Activated B cell treated with CpG ODN at 0.5 μM for 24 hours (primary cell): Measurements from ENCODE around the gene GLI3. TPM values are rescaled to one million over a fixed set of nuclear protein-coding genes. Genes with fewer than 3 reads are reported as not detected.

Experiments
- ATAC-seq: fragments of 200-7000 bp; cut with Tn5 transposase; one replicate; pipeline ENCODE4 v1.10.0; 2021; ENCODE audit warnings: low read depth, mild to moderate bottlenecking, moderate library complexity
- CTCF ChIA-PET: fragments of 350-600 bp; sonication (Branson Sonifier 250); formaldehyde crosslinking; loops from one replicate; lab custom pipeline; 2021; ENCODE audit warnings: antibody characterized with exemption; lab: Charles Lee
- POLR2A ChIA-PET: fragments of 350-600 bp; sonication (Branson Sonifier 250); formaldehyde crosslinking; loops from one replicate; lab custom pipeline; 2021; ENCODE audit warnings: antibody characterized with exemption; lab: Charles Lee
- DNase-seq: peaks from one replicate; pipeline ENCODE4 v3.0.0; 2022
- H3K27ac Mint-ChIP-seq: one replicate; pipeline ENCODE4 v1.8.0; 2020; ENCODE audit warnings: mixed read lengths
- H3K27me3 Mint-ChIP-seq: one replicate; pipeline ENCODE4 v1.8.0; 2021; ENCODE audit warnings: mixed read lengths
- H3K36me3 Mint-ChIP-seq: one replicate; pipeline ENCODE4 v1.8.0; 2021; ENCODE audit warnings: low read depth, mixed read lengths
- H3K4me1 Mint-ChIP-seq: one replicate; pipeline ENCODE4 v1.8.0; 2021; ENCODE audit warnings: mixed read lengths
- H3K4me3 Mint-ChIP-seq: one replicate; pipeline ENCODE4 v1.8.0; 2020; ENCODE audit warnings: mild to moderate bottlenecking, mixed read lengths
- H3K9me3 Mint-ChIP-seq: one replicate; pipeline ENCODE4 v1.8.0; 2020; ENCODE audit warnings: mixed read lengths
- intact Hi-C: fragments of 100-400 bp; cut with micrococcal nuclease; formaldehyde crosslinking; loops from one replicate; pipeline ENCODE4 v1.15.1; 2024
- total RNA-seq: library from RNA; stranded (reverse); gene quantifications from 2 replicates; pipeline ENCODE4 v1.2.3, GENCODE V29; 2022
- TF ChIP-seq, protein P1 (sequence below): fragments of 200-600 bp; IDR thresholded peaks from one replicate; pipeline ENCODE4 v1.8.0; 2022; ENCODE audit warnings: antibody characterized with exemption, mild to moderate bottlenecking

The GLI3 gene
- total RNA-seq, 1 donor from 2014 or later = not detected

GRCh38 chr7:42217053-42217452 is 20.0 kb downstream of the GLI3 start:
- ATAC-seq = no peak
- no peak overlapping the region for H3K4me3 Mint-ChIP-seq
- POLR2A ChIA-PET = no interaction called here

DNA sequence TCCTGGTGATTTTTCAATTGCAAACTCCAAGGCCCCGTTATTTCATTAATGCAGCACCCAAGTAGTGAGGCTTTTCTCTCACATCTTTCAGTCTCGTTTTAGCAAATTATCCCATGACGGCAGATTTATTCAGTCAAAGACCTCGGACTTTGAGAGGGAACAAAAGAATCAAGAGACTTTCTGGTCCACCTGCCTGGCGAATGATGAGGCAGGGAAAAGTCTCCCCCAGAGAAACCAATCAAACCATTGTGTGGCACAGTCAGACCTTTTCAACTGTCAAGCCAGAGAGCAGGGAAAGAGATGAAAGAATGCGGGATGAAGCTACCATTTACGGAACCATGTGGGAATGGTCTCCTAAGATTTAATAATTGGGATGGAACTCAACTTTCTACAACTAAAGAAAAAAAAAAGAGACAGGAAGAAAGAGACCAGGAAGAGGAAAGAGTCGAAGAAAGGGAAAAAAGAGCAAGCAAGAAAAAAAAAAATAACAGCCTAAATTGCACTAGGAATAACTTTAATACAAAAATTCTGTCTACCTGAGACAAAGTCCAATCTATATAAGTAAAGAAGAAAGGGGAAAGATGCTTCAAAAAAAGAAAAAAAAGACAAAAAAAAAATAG is 22.8 kb downstream of the GLI3 start:
- H3K27me3 Mint-ChIP-seq = no peaks in the 10 kb centered on the region
- no peaks in the 10 kb centered on the region for H3K9me3 Mint-ChIP-seq
- ChIA-PET CTCF (no interaction called here), POLR2A (no interaction called here)
- DNase-seq = no peak
- ATAC-seq = no peak
- intact Hi-C loops = no loop called here
- H3K27ac Mint-ChIP-seq = no peak overlapping the region
- H3K4me1 Mint-ChIP-seq = no peaks in the 10 kb centered on the region
- no peak overlapping the region for H3K4me3 Mint-ChIP-seq
- no peaks in the 10 kb centered on the region for H3K36me3 Mint-ChIP-seq
- TF ChIP-seq, protein P1, sequence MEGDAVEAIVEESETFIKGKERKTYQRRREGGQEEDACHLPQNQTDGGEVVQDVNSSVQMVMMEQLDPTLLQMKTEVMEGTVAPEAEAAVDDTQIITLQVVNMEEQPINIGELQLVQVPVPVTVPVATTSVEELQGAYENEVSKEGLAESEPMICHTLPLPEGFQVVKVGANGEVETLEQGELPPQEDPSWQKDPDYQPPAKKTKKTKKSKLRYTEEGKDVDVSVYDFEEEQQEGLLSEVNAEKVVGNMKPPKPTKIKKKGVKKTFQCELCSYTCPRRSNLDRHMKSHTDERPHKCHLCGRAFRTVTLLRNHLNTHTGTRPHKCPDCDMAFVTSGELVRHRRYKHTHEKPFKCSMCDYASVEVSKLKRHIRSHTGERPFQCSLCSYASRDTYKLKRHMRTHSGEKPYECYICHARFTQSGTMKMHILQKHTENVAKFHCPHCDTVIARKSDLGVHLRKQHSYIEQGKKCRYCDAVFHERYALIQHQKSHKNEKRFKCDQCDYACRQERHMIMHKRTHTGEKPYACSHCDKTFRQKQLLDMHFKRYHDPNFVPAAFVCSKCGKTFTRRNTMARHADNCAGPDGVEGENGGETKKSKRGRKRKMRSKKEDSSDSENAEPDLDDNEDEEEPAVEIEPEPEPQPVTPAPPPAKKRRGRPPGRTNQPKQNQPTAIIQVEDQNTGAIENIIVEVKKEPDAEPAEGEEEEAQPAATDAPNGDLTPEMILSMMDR = no peak

More at GRCh38 chr7:42217053-42217452, 20.0 kb downstream of the GLI3 start:
- Mint-ChIP-seq H3K4me1 (no peaks in the 10 kb centered on the region), H3K36me3 (no peaks in the 10 kb centered on the region), H3K27ac (no peak overlapping the region), H3K9me3 (no peaks in the 10 kb centered on the region), H3K27me3 (no peaks in the 10 kb centered on the region)
- TF ChIP-seq, protein P1 = no peak
- CTCF ChIA-PET = no interaction called here
- DNase-seq = no peak
- intact Hi-C loops = no loop called here

DNA sequence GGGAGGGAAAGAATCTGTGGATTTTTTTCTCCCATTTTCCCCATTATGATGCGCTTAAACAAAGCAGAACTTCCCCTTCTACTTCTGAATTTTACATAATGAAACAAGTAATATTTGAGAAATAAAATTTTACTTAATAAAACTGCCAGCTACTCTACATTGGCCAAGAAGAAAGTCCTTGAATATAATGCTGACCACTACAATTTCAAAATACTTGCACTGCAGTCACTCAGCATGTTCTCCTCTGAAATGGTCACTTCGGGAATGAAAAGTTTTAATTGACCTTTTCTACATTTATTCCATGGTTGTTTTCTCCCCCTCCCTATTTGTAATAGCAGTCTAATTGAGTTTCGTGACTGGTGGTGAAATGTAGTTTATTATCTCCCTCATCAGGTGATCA is 23.9 kb downstream of the GLI3 start:
- Mint-ChIP-seq H3K27me3 (no peaks in the 10 kb centered on the region), H3K36me3 (no peaks in the 10 kb centered on the region), H3K4me1 (no peaks in the 10 kb centered on the region), H3K27ac (no peak overlapping the region), H3K9me3 (no peaks in the 10 kb centered on the region), H3K4me3 (no peak overlapping the region)
- DNase-seq = no peak
- no peak for ATAC-seq
- ChIA-PET CTCF (no interaction called here), POLR2A (no interaction called here)
- TF ChIP-seq, protein P1 = no peak
- intact Hi-C loops = no loop called here

GRCh38 chr7:42212541-42213090 is 24.4 kb downstream of the GLI3 start:
- DNase-seq = no peak
- TF ChIP-seq, protein P1 = no peak
- H3K27me3 Mint-ChIP-seq = no peaks in the 10 kb centered on the region
- no peak overlapping the region for H3K27ac Mint-ChIP-seq
- H3K4me3 Mint-ChIP-seq = no peak overlapping the region
- no peaks in the 10 kb centered on the region for H3K36me3 Mint-ChIP-seq
- CTCF ChIA-PET = no interaction called here
- intact Hi-C loops = no loop called here
- H3K9me3 Mint-ChIP-seq = no peaks in the 10 kb centered on the region
- ATAC-seq = no peak
- POLR2A ChIA-PET = no interaction called here
- H3K4me1 Mint-ChIP-seq = no peaks in the 10 kb centered on the region

DNA sequence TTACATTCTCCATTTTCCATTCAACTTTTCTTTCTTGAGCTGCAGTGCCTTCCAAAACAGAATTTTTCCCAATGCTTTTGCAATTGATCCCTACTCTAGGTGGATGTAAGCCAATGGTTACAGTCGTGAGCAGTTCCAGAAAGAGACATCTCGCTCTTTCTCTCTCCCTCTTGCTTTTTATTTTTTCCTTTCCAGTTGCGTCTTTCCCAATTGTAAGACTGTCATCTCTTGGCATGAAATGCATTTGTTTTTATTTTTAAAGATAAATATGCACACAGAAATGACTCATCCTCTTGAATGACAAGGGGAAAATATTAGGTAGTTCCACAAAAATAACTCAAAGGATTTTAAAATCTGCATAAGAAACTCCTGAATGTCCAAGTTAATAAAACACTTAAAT is 25.1 kb downstream of the GLI3 start:
- ChIA-PET POLR2A (no interaction called here), CTCF (no interaction called here)
- no peak for ATAC-seq
- Mint-ChIP-seq H3K27me3 (no peaks in the 10 kb centered on the region), H3K9me3 (no peaks in the 10 kb centered on the region), H3K4me1 (no peaks in the 10 kb centered on the region), H3K4me3 (no peak overlapping the region), H3K36me3 (no peaks in the 10 kb centered on the region), H3K27ac (no peak overlapping the region)
- no peak for DNase-seq
- intact Hi-C loops = no loop called here
- TF ChIP-seq, protein P1 = no peak
